HUES6 (cell line): ENCODE results near the gene SIPA1L3.

ENCODE experiments used
- H3K27ac ChIP-seq: 2 replicates; pipeline ENCODE4 v1.7.0; 2013; ENCODE audit warnings: low read depth, mild to moderate bottlenecking, low read length, inconsistent platforms
- H3K27me3 ChIP-seq: 2 replicates; pipeline ENCODE4 v1.6.1; 2013; ENCODE audit warnings: low read length; ENCODE audit not compliant: control insufficient read depth, insufficient read depth
- H3K36me3 ChIP-seq: 2 replicates; pipeline ENCODE4 v1.6.1; 2013; ENCODE audit warnings: low read length; ENCODE audit not compliant: control insufficient read depth, insufficient read depth
- H3K4me1 ChIP-seq: 2 replicates; pipeline ENCODE4 v1.6.1; 2013; ENCODE audit warnings: low read length; ENCODE audit not compliant: control insufficient read depth, insufficient read depth
- H3K4me3 ChIP-seq: 2 replicates; pipeline ENCODE4 v1.5.1; 2013; ENCODE audit warnings: low read depth, low read length
- H3K9ac ChIP-seq: one replicate; pipeline ENCODE4 v1.6.1; 2013; ENCODE audit warnings: mild to moderate bottlenecking, low read length
- H3K9me3 ChIP-seq: 2 replicates; pipeline ENCODE4 v1.6.1; 2013; ENCODE audit warnings: low read depth, low read length; ENCODE audit not compliant: control insufficient read depth, insufficient read depth

The SIPA1L3 gene

DNA sequence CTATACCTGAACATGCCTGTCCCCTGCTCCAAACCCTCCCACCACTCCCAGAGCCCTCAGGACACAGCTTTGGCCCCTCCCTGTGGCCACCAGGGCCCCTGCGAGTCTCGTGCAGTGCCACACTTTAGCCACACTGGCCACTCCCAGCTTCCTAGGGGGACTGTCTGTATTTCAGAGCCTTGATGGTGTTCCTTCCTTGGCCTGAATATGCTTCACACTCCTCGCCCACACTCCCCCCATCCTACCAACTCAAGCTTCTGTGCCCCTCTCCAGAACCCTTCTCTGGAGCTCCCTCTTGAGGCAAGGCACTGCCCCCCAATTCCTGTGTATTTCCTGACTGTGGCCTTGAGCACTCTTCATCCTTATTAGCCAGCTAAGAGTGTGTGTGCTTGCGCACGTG is 236.8 kb downstream of the SIPA1L3 start:
- Histone ChIP-seq H3K27ac (no peak overlapping the region), H3K4me3 (no peak overlapping the region), H3K4me1 (no peaks in the 10 kb centered on the region), H3K9me3 (no peaks in the 10 kb centered on the region), H3K36me3 (peaks cover 10% of the 10 kb centered on the region), H3K9ac (no peak overlapping the region), H3K27me3 (no peaks in the 10 kb centered on the region)

DNA sequence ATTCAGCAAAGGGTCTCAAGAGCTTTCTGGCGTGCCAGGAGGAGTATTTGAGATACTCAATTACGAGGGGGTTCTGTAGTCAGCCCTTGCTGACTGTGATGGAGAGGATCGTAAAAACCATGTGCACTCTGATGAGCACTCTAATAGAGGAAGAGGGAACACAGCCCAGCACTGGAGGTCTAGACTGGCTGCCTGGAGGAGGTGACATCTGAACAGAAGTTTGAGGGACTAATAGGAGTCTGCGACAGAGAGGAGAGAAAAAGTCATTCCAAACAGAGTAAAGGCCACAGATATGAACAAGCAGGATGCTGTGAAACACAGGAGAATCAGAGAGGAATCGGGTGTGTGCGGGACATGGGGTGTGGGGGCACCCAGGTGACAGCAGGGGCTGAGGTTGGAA is 237.7 kb downstream of the SIPA1L3 start:
- Histone ChIP-seq H3K27ac (no peak overlapping the region), H3K4me3 (no peak overlapping the region), H3K9me3 (no peaks in the 10 kb centered on the region), H3K9ac (no peak overlapping the region), H3K4me1 (no peaks in the 10 kb centered on the region), H3K36me3 (peaks cover 10% of the 10 kb centered on the region), H3K27me3 (no peaks in the 10 kb centered on the region)

DNA sequence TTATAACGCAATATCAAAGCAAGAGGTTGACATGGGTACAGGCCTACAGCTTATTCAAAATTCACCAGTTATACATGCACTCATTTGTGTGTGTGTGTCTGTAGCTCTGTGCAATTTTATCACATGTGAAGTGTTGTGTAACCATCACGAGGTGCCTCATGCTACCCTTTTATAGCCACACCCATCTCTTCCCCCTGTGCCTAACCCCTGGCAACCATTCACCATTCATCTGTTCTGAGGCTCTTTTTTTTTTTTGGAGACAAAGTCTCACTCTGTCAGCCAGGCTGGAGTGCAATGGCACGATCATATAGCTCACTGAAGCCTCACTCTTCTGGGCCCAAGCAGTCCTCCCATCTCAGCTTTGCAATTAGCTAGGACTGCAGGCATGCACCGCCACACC is 238.6 kb downstream of the SIPA1L3 start:
- Histone ChIP-seq H3K36me3 (peaks cover 10% of the 10 kb centered on the region), H3K27me3 (no peaks in the 10 kb centered on the region), H3K9ac (no peak overlapping the region), H3K4me1 (no peaks in the 10 kb centered on the region), H3K4me3 (no peak overlapping the region), H3K9me3 (no peaks in the 10 kb centered on the region), H3K27ac (no peak overlapping the region)

DNA sequence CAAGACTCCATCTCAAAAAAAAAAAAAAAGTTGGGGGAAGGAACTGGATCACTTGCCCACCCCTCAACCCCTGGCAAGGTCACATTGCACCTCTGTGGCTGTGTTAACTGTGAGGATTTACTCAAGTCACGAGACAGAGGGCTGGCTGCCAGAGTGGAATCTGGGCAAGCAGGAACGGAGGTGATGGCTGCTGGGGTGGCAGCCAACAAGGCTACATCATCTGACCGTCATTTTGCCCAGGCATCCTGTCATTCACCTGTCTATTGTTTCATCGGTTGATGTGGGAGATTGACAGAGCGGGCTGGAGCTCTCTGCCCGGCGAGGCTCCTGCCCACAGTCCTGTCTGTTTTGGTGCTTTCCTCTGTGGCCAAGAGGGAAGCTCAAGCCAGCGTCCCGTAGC is 241.3 kb downstream of the SIPA1L3 start:
- H3K27ac ChIP-seq: no peak overlapping the region
- peaks cover 31% of the 10 kb centered on the region for H3K36me3 ChIP-seq
- no peaks in the 10 kb centered on the region for H3K4me1 ChIP-seq
- no peaks in the 10 kb centered on the region for H3K9me3 ChIP-seq
- no peak overlapping the region for H3K9ac ChIP-seq
- H3K27me3 ChIP-seq: no peaks in the 10 kb centered on the region
- no peak overlapping the region for H3K4me3 ChIP-seq

DNA sequence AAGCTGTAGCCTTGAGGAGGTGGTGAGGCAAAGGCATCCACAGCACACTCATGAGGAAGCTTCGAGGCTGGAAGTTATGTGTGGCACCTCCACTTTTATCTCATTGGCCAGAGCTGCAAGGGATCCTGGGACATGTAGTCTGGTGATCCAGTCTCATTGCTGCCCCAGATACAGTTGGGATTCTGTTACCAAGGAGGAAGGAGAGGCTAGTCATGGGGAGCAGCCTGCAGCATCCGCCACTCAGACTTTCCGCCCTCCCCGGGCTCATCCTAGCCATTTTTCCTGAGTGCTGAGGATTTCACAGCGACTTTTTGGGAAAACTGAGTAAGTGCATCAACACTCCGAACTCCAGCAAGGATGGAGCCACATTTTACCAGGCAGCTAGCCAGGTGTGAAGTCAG is 242.7 kb downstream of the SIPA1L3 start:
- Histone ChIP-seq H3K36me3 (peaks cover 30% of the 10 kb centered on the region), H3K4me1 (no peaks in the 10 kb centered on the region), H3K9me3 (no peaks in the 10 kb centered on the region), H3K4me3 (no peak overlapping the region), H3K27me3 (no peaks in the 10 kb centered on the region), H3K27ac (no peak overlapping the region), H3K9ac (no peak overlapping the region)

DNA sequence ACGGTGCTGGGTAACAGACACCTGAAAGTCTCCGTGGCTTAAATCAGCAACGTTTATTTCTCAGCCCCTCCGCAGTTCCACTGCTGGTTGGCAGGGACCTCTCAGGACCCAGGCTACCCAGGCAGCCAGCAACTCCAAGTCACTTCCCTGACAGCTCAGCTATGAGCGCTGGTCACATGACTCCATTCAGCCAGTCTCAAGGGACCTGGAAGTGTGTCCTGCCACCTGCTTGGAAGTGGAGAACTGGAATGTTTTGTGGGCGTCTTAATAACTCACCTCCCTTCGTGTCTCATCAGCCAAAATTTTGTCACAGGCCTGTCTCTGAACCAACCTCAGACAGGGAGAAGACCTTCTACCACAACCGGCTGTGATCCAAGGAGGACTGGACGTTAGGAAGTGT is 244.2 kb downstream of the SIPA1L3 start:
- peaks cover 32% of the 10 kb centered on the region for H3K36me3 ChIP-seq

DNA sequence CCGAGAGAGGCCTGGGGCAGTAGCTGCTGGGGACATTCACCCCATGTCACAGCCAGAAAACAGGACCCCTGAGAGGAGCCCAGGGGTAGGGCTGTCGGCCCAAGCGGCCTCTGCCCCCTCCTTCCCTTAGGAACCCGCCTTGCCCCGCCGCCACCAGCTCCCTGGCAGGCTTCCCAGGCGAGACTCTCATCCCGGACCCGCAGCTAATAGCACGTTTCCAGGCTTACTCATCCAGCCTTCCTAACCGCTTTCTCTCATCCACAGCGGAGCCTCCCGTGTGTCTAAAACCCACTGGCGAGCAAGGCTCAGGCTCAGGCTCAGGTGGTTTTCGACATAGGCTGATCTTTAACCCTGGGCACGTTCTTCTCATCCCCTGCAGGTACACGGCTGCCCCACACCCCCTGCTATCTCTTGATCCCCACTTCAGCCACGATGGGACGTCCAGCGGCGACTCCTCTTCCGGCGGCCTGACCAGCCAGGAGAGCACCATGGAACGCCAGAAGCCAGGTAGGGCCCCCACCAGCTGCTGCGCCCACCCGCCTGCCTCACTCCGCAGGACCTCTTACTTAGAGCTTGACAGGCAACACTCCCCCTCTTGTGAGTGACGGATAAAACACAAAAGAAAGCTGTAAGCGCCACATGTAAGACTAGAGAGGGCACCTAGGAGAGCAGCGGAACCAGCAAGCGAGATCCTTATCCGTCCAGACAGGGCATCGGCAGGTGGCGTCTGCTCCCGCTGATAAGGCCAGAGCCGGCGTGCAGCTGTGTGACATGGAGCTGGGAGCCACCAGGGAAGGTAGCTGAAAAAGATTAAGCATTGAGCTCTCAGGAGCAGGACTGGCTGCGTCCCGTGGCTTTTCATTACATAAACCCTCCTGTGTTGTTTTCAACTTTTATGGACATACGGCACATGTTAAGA is 245.7 kb downstream of the SIPA1L3 start:
- Histone ChIP-seq H3K4me1 (no peaks in the 10 kb centered on the region), H3K27ac (no peak overlapping the region), H3K9me3 (no peaks in the 10 kb centered on the region), H3K27me3 (no peaks in the 10 kb centered on the region), H3K36me3 (peaks cover 39% of the 10 kb centered on the region), H3K4me3 (no peak overlapping the region), H3K9ac (no peak overlapping the region)

More for the DNA sequence above, 244.2 kb downstream of the SIPA1L3 start:
- Histone ChIP-seq H3K4me1 (no peaks in the 10 kb centered on the region), H3K27ac (no peak overlapping the region), H3K9ac (no peak overlapping the region), H3K27me3 (no peaks in the 10 kb centered on the region), H3K4me3 (no peak overlapping the region), H3K9me3 (no peaks in the 10 kb centered on the region)

DNA sequence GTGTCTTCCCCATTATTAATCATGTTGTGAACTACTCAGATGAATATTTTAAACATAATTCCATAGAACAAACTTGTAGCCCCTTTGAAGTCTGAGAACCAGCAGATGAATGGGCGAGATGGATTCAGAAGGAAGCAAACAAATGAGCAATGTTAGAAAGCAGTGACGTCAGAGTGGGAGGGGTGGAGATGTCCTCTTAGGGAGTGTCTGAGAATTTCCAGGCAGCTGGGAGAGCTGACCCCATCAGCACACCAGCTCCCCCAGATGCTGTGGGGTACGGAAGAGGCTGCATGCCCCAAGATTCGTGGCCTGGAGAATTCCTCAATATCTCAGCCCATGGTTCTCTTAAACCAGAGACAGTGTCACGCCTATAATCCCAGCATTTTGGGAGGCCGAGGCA is 248.4 kb downstream of the SIPA1L3 start:
- H3K9me3 ChIP-seq: no peaks in the 10 kb centered on the region
- H3K4me3 ChIP-seq: no peak overlapping the region
- no peak overlapping the region for H3K9ac ChIP-seq
- H3K36me3 ChIP-seq: peaks cover 43% of the 10 kb centered on the region
- no peaks in the 10 kb centered on the region for H3K27me3 ChIP-seq
- no peak overlapping the region for H3K27ac ChIP-seq
- H3K4me1 ChIP-seq: no peaks in the 10 kb centered on the region

DNA sequence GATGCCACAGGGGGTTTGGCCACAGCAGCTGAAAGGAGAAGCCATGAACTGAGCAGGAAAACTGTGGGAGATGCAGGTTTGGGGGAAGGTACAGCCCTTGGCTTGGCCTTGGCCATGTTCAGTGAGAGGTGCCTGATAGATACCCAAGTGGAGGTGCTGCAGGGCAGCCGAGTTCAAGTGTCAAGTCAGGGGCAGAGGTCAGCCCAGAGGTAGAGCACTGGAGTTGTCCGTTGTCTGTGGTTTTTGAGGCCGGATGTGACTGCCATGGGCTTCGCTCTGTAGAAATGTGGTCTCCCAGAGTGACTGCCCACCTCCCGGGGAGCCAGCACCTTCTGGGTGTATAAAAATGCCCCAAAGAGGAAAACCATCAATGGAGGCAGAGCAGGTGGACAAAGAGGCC is 251.7 kb downstream of the SIPA1L3 start:
- Histone ChIP-seq H3K27me3 (no peaks in the 10 kb centered on the region), H3K36me3 (peaks cover 43% of the 10 kb centered on the region), H3K27ac (no peak overlapping the region), H3K4me1 (no peaks in the 10 kb centered on the region), H3K9ac (no peak overlapping the region), H3K9me3 (peaks cover 11% of the 10 kb centered on the region), H3K4me3 (no peak overlapping the region)

DNA sequence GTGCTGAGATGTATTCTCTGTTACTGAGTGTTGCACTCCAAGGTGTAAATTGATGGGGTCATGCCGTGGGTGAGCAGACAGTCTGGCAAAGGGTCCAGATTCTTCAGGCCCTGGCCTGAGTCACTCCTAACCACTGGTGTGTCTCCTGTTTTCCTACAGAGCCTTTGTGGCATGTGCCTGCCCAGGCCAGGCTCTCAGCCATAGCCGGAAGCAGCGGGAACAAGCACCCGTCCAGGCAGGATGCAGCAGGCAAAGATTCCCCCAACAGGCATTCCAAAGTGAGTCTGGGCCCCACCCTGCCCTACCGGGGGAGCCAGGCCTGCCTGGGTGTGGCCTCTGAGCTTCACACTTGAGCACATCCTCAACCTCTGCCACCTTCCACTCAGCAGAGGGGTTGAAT is 255.1 kb downstream of the SIPA1L3 start:
- Histone ChIP-seq H3K4me1 (no peaks in the 10 kb centered on the region), H3K9ac (no peak overlapping the region), H3K27ac (no peak overlapping the region), H3K36me3 (peaks cover 54% of the 10 kb centered on the region), H3K27me3 (no peaks in the 10 kb centered on the region), H3K9me3 (peaks cover 11% of the 10 kb centered on the region), H3K4me3 (no peak overlapping the region)

DNA sequence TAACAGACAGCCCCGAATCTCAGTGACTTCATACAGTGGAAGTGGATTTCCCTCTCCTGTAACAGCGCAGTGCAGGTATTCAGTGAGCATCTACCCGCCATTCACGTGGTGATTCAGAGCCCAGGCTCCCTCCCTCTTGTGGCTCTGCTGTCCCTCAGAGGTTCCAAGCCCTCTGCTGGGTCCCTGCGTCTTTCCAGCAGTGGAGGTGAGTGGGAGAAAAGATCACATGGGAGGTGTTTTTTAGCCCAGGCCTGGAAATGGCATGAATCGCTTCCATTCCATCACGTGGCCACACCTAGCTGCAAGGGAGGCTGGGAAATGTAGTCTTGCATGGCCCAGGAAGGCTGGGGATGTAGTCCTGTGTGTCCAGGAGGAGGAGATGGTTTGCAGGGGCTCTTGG is 255.6 kb downstream of the SIPA1L3 start:
- Histone ChIP-seq H3K4me1 (no peaks in the 10 kb centered on the region), H3K9me3 (peaks cover 11% of the 10 kb centered on the region), H3K27ac (no peak overlapping the region), H3K27me3 (no peaks in the 10 kb centered on the region), H3K4me3 (no peak overlapping the region), H3K9ac (no peak overlapping the region), H3K36me3 (peaks cover 49% of the 10 kb centered on the region)
